SU-DHL-6 (cell line): ENCODE measurements around the gene MTNR1B.

ENCODE experiments used
- H2AFZ ChIP-seq: fragments of 200-600 bp; sonication (generic); 2 replicates; pipeline ENCODE4 v1.6.1; 2014; ENCODE audit warnings: low read depth, mild to moderate bottlenecking, moderate library complexity, mixed read lengths, antibody characterized with exemption, low read length; ENCODE audit not compliant: severe bottlenecking
- H3F3A ChIP-seq: fragments of 200-600 bp; shearing (Covaris generic); 2 replicates; pipeline ENCODE4 v1.6.0; 2016; ENCODE audit warnings: antibody characterized with exemption, mild to moderate bottlenecking; ENCODE audit not compliant: insufficient read depth
- H3K27ac ChIP-seq: fragments of 200-600 bp; sonication (generic); 2 replicates; pipeline ENCODE4 v1.5.1; 2016; ENCODE audit warnings: low read depth, mild to moderate bottlenecking, low read length, moderate library complexity, mixed read lengths
- H3K27me3 ChIP-seq: fragments of 200-600 bp; sonication (generic), shearing (Covaris generic); 2 replicates; pipeline ENCODE4 v1.6.0; 2014; ENCODE audit warnings: mild to moderate bottlenecking, low read length
- H3K36me3 ChIP-seq: fragments of 200-600 bp; sonication (generic); 2 replicates; pipeline ENCODE4 v1.6.1; 2014; ENCODE audit warnings: mild to moderate bottlenecking, low read length, mixed read lengths
- H3K4me2 ChIP-seq: fragments of 300-600, 200-600 bp; shearing (Covaris generic), sonication (generic); 2 replicates; pipeline ENCODE4 v1.6.0; 2014; ENCODE audit warnings: low read length, low read depth, mild to moderate bottlenecking; ENCODE audit not compliant: poor library complexity, severe bottlenecking
- H3K4me3 ChIP-seq: fragments of 200-600 bp; sonication (generic); 2 replicates; pipeline ENCODE4 v1.5.1; 2014; ENCODE audit warnings: antibody characterized with exemption, low read length, mild to moderate bottlenecking, mixed read lengths; ENCODE audit not compliant: insufficient read depth, poor library complexity, severe bottlenecking
- H3K79me2 ChIP-seq: fragments of 200-600 bp; sonication (generic); 2 replicates; pipeline ENCODE4 v1.6.1; 2014; ENCODE audit warnings: mild to moderate bottlenecking, low read length, moderate library complexity; ENCODE audit not compliant: insufficient read depth
- H3K9ac ChIP-seq: fragments of 200-600 bp; sonication (generic); 2 replicates; pipeline ENCODE4 v1.7.0; 2014; ENCODE audit warnings: mild to moderate bottlenecking, low read length
- H3K9me2 ChIP-seq: fragments of 200-600 bp; sonication (generic); replicated peaks from 2 replicates; pipeline ENCODE4 v1.6.1; 2014; ENCODE audit warnings: low read length; ENCODE audit not compliant: insufficient read depth
- H3K9me3 ChIP-seq: fragments of 200-600 bp; sonication (generic); 2 replicates; pipeline ENCODE4 v1.6.1; 2014; ENCODE audit warnings: low read length, mixed read lengths; ENCODE audit not compliant: insufficient read depth
- H4K20me1 ChIP-seq: fragments of 200-600 bp; sonication (generic); 2 replicates; pipeline ENCODE4 v1.6.1; 2014; ENCODE audit warnings: low read depth, mild to moderate bottlenecking, antibody characterized with exemption, low read length, moderate library complexity, mixed read lengths
- CTCF ChIP-seq: fragments of 200-600 bp; sonication (generic); IDR thresholded peaks from one replicate; pipeline ENCODE4 v1.5.1; 2017; ENCODE audit warnings: antibody characterized with exemption, mild to moderate bottlenecking, low read length, moderate library complexity; ENCODE audit not compliant: insufficient read depth, poor library complexity, severe bottlenecking
- EZH2phosphoT487 ChIP-seq: fragments of 200-600 bp; sonication (generic), shearing (Covaris generic); conservative IDR thresholded peaks from 2 replicates; pipeline ENCODE4 v1.6.1; 2018; ENCODE audit warnings: mild to moderate bottlenecking, antibody characterized with exemption, low read length, moderate library complexity, mixed read lengths

Gene MTNR1B

GRCh38 chr11:92979176-92979575 is 9.7 kb downstream of the MTNR1B start:
- H3K36me3 ChIP-seq, result no peaks in the 10 kb centered on the region
- H3K9me3 ChIP-seq, result no peaks in the 10 kb centered on the region
- no peaks in the 10 kb centered on the region for H3K9me2 ChIP-seq
- no peaks in the 10 kb centered on the region for H4K20me1 ChIP-seq
- no peak overlapping the region for H3K27ac ChIP-seq
- H3K27me3 ChIP-seq, result no peaks in the 10 kb centered on the region
- H3K4me2 ChIP-seq, result no peak overlapping the region
- H3K79me2 ChIP-seq, result no peaks in the 10 kb centered on the region
- TF ChIP-seq EZH2phosphoT487, result no peak
- no peak for TF ChIP-seq CTCF
- no peaks in the 10 kb centered on the region for H3F3A ChIP-seq
- no peak overlapping the region for H3K4me3 ChIP-seq
- no peak overlapping the region for H3K9ac ChIP-seq
- no peak overlapping the region for H2AFZ ChIP-seq

GRCh38 chr11:92980312-92980711 is 10.9 kb downstream of the MTNR1B start:
- H3K9ac ChIP-seq, result no peak overlapping the region
- no peak for TF ChIP-seq CTCF
- H3K79me2 ChIP-seq, result no peaks in the 10 kb centered on the region
- H3F3A ChIP-seq, result no peaks in the 10 kb centered on the region
- H3K9me3 ChIP-seq, result no peaks in the 10 kb centered on the region
- no peaks in the 10 kb centered on the region for H3K36me3 ChIP-seq
- no peak overlapping the region for H3K4me2 ChIP-seq
- no peak overlapping the region for H2AFZ ChIP-seq
- no peaks in the 10 kb centered on the region for H3K9me2 ChIP-seq
- no peaks in the 10 kb centered on the region for H3K27me3 ChIP-seq
- no peak overlapping the region for H3K27ac ChIP-seq
- H4K20me1 ChIP-seq, result no peaks in the 10 kb centered on the region
- H3K4me3 ChIP-seq, result no peak overlapping the region

- Histone ChIP-seq H3K36me3 (no peaks in the 10 kb centered on the region), H2AFZ (no peak overlapping the region), H3K4me3 (no peak overlapping the region), H4K20me1 (no peaks in the 10 kb centered on the region), H3K4me2 (no peak overlapping the region), H3K79me2 (no peaks in the 10 kb centered on the region), H3K27ac (no peak overlapping the region), H3K9me2 (no peaks in the 10 kb centered on the region), H3K9ac (no peak overlapping the region), H3K9me3 (no peaks in the 10 kb centered on the region), H3K27me3 (no peaks in the 10 kb centered on the region), H3F3A (no peaks in the 10 kb centered on the region)
- TF ChIP-seq EZH2phosphoT487 (no peak), CTCF (no peak)
Measured at GRCh38 chr11:92981508-92982043, 12.1 kb downstream of the MTNR1B start.
